Measurements from ENCODE around the gene MARCHF4.

MARCHF4 gene

GRCh38 chr2:216413882-216414281 lies 41.6 kb upstream of the MARCHF4 start:
- no peak for TF ChIP-seq EZH2 (IDR thresholded peaks at IDR 0.05; ENCODE audit: borderline replicate concordance, low read length)
- TF ChIP-seq, protein P1, sequence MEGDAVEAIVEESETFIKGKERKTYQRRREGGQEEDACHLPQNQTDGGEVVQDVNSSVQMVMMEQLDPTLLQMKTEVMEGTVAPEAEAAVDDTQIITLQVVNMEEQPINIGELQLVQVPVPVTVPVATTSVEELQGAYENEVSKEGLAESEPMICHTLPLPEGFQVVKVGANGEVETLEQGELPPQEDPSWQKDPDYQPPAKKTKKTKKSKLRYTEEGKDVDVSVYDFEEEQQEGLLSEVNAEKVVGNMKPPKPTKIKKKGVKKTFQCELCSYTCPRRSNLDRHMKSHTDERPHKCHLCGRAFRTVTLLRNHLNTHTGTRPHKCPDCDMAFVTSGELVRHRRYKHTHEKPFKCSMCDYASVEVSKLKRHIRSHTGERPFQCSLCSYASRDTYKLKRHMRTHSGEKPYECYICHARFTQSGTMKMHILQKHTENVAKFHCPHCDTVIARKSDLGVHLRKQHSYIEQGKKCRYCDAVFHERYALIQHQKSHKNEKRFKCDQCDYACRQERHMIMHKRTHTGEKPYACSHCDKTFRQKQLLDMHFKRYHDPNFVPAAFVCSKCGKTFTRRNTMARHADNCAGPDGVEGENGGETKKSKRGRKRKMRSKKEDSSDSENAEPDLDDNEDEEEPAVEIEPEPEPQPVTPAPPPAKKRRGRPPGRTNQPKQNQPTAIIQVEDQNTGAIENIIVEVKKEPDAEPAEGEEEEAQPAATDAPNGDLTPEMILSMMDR (IDR thresholded peaks at IDR 0.05; ENCODE audit: low read length) = no peak
- Histone ChIP-seq H3K9me3 (ENCODE audit: low read length) (no peaks in the 10 kb centered on the region), H3F3A (ENCODE audit: insufficient read depth, low read length) (no peaks in the 10 kb centered on the region), H3K4me2 (ENCODE audit: low read length) (no peak overlapping the region; the same call in 1 of the 2 replicates), H3K4me3 (ENCODE audit: low read depth, low read length, poor library complexity, severe bottlenecking) (no peak overlapping the region), H3K9me2 (ENCODE audit: low read depth, low read length) (no peaks in the 10 kb centered on the region), H3K27me3 (ENCODE audit: insufficient read depth, low read length) (no peaks in the 10 kb centered on the region), H3K36me3 (ENCODE audit: insufficient read depth, low read length) (peaks cover 29% of the 10 kb centered on the region; the same call in 1 of the 2 replicates), H4K20me1 (ENCODE audit: insufficient read depth, low read length) (no peaks in the 10 kb centered on the region), H3K27ac (ENCODE audit: low read depth, low read length, poor library complexity, severe bottlenecking) (no peak overlapping the region), H2AFZ (ENCODE audit: low read length) (no peak overlapping the region), H3K79me2 (ENCODE audit: insufficient read depth, low read length) (0 out of 2 replicates have a peak, but pooled peaks cover 3% of the 10 kb centered on the region), H3K9ac (ENCODE audit: low read length) (no peak overlapping the region), H3K4me1 (ENCODE audit: insufficient read depth, low read length, severe bottlenecking) (peaks cover 46% of the 10 kb centered on the region)

- H3K4me2 ChIP-seq (ENCODE audit: low read length) = peak within 1 kb of the TSS; percentile 74
- peaks cover 36% of the 10 kb centered on the region for H3K4me1 ChIP-seq (ENCODE audit: insufficient read depth, low read length, severe bottlenecking)
- H3K27me3 ChIP-seq (ENCODE audit: insufficient read depth, low read length) = no peaks in the 10 kb centered on the region
- H3K9me2 ChIP-seq (ENCODE audit: low read depth, low read length) = no peaks in the 10 kb centered on the region
- TF ChIP-seq, protein P1 (IDR thresholded peaks at IDR 0.05; ENCODE audit: low read length) = no peak
- TF ChIP-seq EZH2 (IDR thresholded peaks at IDR 0.05; ENCODE audit: borderline replicate concordance, low read length) = no peak
- H3K27ac ChIP-seq (ENCODE audit: low read depth, low read length, poor library complexity, severe bottlenecking) = peak within 1 kb of the TSS; percentile 58
- H3K4me3 ChIP-seq (ENCODE audit: low read depth, low read length, poor library complexity, severe bottlenecking) = peak within 1 kb of the TSS; percentile 76
- H3F3A ChIP-seq (ENCODE audit: insufficient read depth, low read length) = no peaks in the 10 kb centered on the region
- H3K79me2 ChIP-seq (ENCODE audit: insufficient read depth, low read length) = 0 out of 2 replicates have a peak, but pooled peaks cover 3% of the 10 kb centered on the region
- H3K9ac ChIP-seq (ENCODE audit: low read length) = peak within 1 kb of the TSS; percentile 86
- no peaks in the 10 kb centered on the region for H4K20me1 ChIP-seq (ENCODE audit: insufficient read depth, low read length)
- H3K9me3 ChIP-seq (ENCODE audit: low read length) = no peaks in the 10 kb centered on the region
- peak within 1 kb of the TSS; percentile 100 for H2AFZ ChIP-seq (ENCODE audit: low read length)
- peaks cover 24% of the 10 kb centered on the region; the same call in 1 of the 2 replicates for H3K36me3 ChIP-seq (ENCODE audit: insufficient read depth, low read length)
Measured at GRCh38 chr2:216412022-216412999, 40.0 kb upstream of the MARCHF4 start, which contains the start of gene SMARCAL1. TSS of gene SMARCAL1 (plus strand) at chr2:216412484. CDS start at chr2:216414705, 2,221 bp downstream.

GRCh38 chr2:216410550-216410949 lies 38.3 kb upstream of the MARCHF4 start:
- Histone ChIP-seq H3K27me3 (ENCODE audit: insufficient read depth, low read length) (no peaks in the 10 kb centered on the region; the same call in 1 of the 2 replicates), H2AFZ (ENCODE audit: low read length) (no peak overlapping the region), H3K4me1 (ENCODE audit: insufficient read depth, low read length, severe bottlenecking) (peaks cover 18% of the 10 kb centered on the region), H3K9me3 (ENCODE audit: low read length) (no peaks in the 10 kb centered on the region), H3K27ac (ENCODE audit: low read depth, low read length, poor library complexity, severe bottlenecking) (no peak overlapping the region), H3K36me3 (ENCODE audit: insufficient read depth, low read length) (peaks cover 11% of the 10 kb centered on the region; the same call in 1 of the 2 replicates), H3K9ac (ENCODE audit: low read length) (no peak overlapping the region), H4K20me1 (ENCODE audit: insufficient read depth, low read length) (no peaks in the 10 kb centered on the region), H3K4me3 (ENCODE audit: low read depth, low read length, poor library complexity, severe bottlenecking) (no peak overlapping the region), H3K4me2 (ENCODE audit: low read length) (no peak overlapping the region), H3F3A (ENCODE audit: insufficient read depth, low read length) (no peaks in the 10 kb centered on the region), H3K79me2 (ENCODE audit: insufficient read depth, low read length) (0 out of 2 replicates have a peak, but pooled peaks cover 3% of the 10 kb centered on the region), H3K9me2 (ENCODE audit: low read depth, low read length) (no peaks in the 10 kb centered on the region)
- TF ChIP-seq, protein P1 (IDR thresholded peaks at IDR 0.05; ENCODE audit: low read length) = no peak
